ENCODE data around the gene TMPRSS11F. TPM values are rescaled to one million over a fixed set of nuclear protein-coding genes. Genes with fewer than 3 reads are reported as not detected.

The TMPRSS11F gene
- total and polyA plus RNA-seq, 2 donors (not counting 1 experiment from before 2014, with no cell fraction given) = not detected

DNA sequence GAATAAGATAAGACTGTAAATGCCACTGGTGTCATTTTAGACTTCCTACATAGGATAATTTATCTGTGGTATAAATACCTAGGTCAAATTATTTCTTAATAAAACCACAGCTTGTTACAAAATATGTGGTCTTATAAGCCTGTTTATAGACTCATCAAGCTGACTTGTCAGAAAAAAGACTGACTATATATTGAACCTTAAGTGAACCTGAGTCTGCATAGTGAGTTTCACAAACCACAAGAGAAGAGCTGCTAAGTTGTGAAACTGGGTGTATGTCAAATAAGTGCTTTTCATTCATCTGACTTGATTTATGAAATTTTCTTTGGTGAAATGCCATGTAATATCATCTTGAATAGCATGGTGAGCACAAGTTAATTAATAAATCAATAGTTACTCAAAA is 118.0 kb downstream of the TMPRSS11F start:
- no peak overlapping the region for H3K9ac ChIP-seq (ENCODE audit: low read length)
- H3K27me3 Mint-ChIP-seq = no peaks in the 10 kb centered on the region
- no peak overlapping the region for H3K4me3 ChIP-seq (ENCODE audit: control extremely low read depth in 1 of 5, extremely low read depth in 1 of 5, insufficient read depth in 1 of 5, low read depth in 2 of 5, low read length in 4 of 5)
- no peak overlapping the region for H2AFZ ChIP-seq (ENCODE audit: insufficient read depth, low read depth, low read length, poor library complexity, severe bottlenecking)
- no peaks in the 10 kb centered on the region for H3K4me1 Mint-ChIP-seq
- no peak overlapping the region for H3K4me2 ChIP-seq (replicated peaks; ENCODE audit: low read depth, low read length, poor library complexity, severe bottlenecking)
- H3K27ac ChIP-seq (ENCODE audit: low read length in 2 of 2) = no peak overlapping the region
- H4K20me1 ChIP-seq (ENCODE audit: control insufficient read depth, insufficient read depth, low read length, poor library complexity, severe bottlenecking) = no peaks in the 10 kb centered on the region
- no peak for ATAC-seq (ENCODE audit: low read depth)
- no peaks in the 10 kb centered on the region for H3K36me3 ChIP-seq (replicated peaks in 1 of 2; ENCODE audit: control extremely low read depth in 1 of 2, control insufficient read depth in 1 of 2, extremely low read depth in 1 of 2, insufficient read depth in 2 of 2, low read length in 1 of 2)
- intact Hi-C loops (cut with micrococcal nuclease) = no loop called here
- no peaks in the 10 kb centered on the region for H3K4me1 ChIP-seq (ENCODE audit: control insufficient read depth in 2 of 2, insufficient read depth in 2 of 2, low read length in 2 of 2)
- H3K9me3 Mint-ChIP-seq (ENCODE audit: insufficient read depth) = no peaks in the 10 kb centered on the region
- ChIA-PET POLR2A (no interaction called here), CTCF (interaction anchor here (0.6 kb wide), 1 partner anchor 227 kb away, joined by 3 read pairs; no protein-coding TSS in a partner anchor)
- H3K9me3 ChIP-seq (ENCODE audit: control extremely low read depth in 1 of 3, control insufficient read depth in 2 of 3, insufficient read depth in 1 of 3, low read length in 2 of 3) = peaks cover 0 to under 1% (median 0%) of the 10 kb centered on the region in 3 donors
- no peaks in the 10 kb centered on the region for H3K27me3 ChIP-seq (replicated peaks in 1 of 4; ENCODE audit: control extremely low read depth in 1 of 4, control insufficient read depth in 3 of 4, insufficient read depth in 4 of 4, low read length in 3 of 4)
- H3K4me3 Mint-ChIP-seq = no peak overlapping the region
- H3K79me2 ChIP-seq (ENCODE audit: control insufficient read depth, insufficient read depth, low read length) = no peaks in the 10 kb centered on the region
- H3K27ac Mint-ChIP-seq = no peak overlapping the region
- TF ChIP-seq, protein P1, sequence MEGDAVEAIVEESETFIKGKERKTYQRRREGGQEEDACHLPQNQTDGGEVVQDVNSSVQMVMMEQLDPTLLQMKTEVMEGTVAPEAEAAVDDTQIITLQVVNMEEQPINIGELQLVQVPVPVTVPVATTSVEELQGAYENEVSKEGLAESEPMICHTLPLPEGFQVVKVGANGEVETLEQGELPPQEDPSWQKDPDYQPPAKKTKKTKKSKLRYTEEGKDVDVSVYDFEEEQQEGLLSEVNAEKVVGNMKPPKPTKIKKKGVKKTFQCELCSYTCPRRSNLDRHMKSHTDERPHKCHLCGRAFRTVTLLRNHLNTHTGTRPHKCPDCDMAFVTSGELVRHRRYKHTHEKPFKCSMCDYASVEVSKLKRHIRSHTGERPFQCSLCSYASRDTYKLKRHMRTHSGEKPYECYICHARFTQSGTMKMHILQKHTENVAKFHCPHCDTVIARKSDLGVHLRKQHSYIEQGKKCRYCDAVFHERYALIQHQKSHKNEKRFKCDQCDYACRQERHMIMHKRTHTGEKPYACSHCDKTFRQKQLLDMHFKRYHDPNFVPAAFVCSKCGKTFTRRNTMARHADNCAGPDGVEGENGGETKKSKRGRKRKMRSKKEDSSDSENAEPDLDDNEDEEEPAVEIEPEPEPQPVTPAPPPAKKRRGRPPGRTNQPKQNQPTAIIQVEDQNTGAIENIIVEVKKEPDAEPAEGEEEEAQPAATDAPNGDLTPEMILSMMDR (IDR thresholded peaks at IDR 0.05) = no peak
- no peak for TF ChIP-seq EZH2 (IDR thresholded peaks at IDR 0.05; ENCODE audit: borderline replicate concordance, insufficient read depth, low read depth, low read length, poor library complexity, severe bottlenecking)
- DNase-seq = no peak

Small RNA genes lying within 50 kb of the gene (small RNA-seq; reads per million reads assigned to genes)
- gene RNU6-95P (ENCODE audit: insufficient read length, low read depth, low replicate concordance) = not detected

Other genes with a start within 250 kb of the TMPRSS11F start
- not detected in 2 replicates for gene TMPRSS11D, start 245.9 kb downstream of the TMPRSS11F start, total RNA-seq
- not detected in 2 replicates for gene TMPRSS11D, start 245.9 kb downstream of the TMPRSS11F start, polyA plus RNA-seq
- gene TMPRSS11A, start 166.4 kb downstream of the TMPRSS11F start, total RNA-seq = not detected in 2 replicates
- gene TMPRSS11A, start 166.4 kb downstream of the TMPRSS11F start, polyA plus RNA-seq = not detected in 2 replicates
- not detected in 2 replicates for gene TMPRSS11B, start 115.8 kb upstream of the TMPRSS11F start, total RNA-seq
- not detected in 2 replicates for gene TMPRSS11B, start 115.8 kb upstream of the TMPRSS11F start, polyA plus RNA-seq
- 175 and 179 TPM in 2 replicates for gene YTHDC1, start 220.2 kb upstream of the TMPRSS11F start, total RNA-seq
- gene YTHDC1, start 220.2 kb upstream of the TMPRSS11F start, polyA plus RNA-seq = 26.9 and 61.7 TPM in 2 replicates